Stimulated activated CD8-positive, alpha-beta memory T cell treated with anti-CD3 and anti-CD28 coated beads, Interleukin-12 subunit alpha, Interleukin-12 subunit beta, amount 100 ng/mL, for 1 hour (primary cell): ENCODE measurements around the gene GGCX.
"Not testable (repeated sequence)": the region's sequence is repeated elsewhere in the genome, so short reads cannot be mapped to it uniquely, and the experiment has no call there.

ENCODE experiments used
- DNase-seq: peaks from one replicate; pipeline ENCODE4 v3.0.0-alpha.2; 2020; ENCODE audit warnings: low read depth

The GGCX gene

DNA sequence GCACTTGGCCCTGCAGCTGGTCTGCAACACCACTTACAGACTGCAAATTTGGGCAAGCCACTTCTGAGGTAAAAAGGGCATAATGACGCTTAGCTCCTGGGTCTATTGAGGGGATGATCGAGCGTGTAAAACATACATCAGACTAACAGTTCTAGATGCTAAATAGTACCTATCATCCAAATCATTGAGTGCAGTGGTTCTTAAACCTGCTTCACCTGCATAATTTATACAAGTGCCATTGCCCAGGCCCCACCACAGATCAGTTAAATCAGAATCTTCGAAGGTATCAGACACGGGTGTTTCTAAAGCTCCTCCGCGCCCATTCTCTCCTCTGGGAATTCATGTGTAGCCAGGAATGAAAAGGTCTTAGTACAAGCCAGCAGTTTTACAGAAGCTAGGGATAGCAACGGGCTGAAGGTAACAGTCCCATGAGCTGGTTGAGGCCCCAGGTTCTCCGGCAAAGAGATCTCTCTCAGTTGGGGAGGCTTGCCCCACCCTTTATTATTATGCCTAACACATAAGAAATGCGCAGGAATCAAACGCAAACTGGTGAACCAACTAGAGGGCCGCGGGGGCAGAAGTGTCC, 33.5 kb upstream of the GGCX start:
- no peak for DNase-seq

DNA sequence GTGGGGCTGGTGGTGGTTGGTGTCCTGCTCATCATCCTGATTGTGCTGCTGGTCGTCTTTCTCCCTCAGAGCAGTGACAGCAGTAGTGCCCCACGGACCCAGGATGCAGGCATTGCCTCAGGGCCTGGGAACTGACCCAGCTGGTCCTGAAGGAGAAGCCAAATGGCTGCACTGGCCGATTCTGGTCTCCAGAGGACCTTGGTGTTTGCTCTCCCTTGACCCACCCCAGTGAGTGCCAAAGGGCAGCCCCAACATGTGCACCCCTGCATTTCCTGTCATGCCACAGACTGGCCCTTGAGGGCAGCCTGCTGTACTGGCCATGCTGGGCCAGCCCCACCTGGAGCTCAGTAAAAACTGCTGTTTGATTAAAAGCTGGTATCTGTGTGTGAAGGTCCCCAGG, 31.7 kb upstream of the GGCX start:
- no peak for DNase-seq

DNA sequence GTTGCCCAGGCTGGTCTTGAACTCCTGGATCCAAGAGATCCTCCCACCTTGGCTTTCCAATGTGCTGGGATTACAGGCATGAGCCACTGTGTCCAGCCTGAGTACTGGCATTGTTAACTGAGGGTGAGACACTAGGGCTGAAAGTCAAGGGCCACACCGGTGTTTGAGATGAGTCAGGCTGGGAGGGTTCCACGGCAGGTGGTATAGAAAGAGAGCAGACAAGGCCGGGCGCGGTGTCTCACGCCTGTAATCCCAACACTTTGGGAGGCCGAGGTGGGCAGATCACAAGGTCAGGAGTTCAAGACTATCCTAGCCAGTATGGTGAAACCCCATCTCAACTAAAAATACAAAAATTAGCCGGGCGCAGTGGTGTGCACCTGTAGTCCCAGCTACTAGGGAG, 31.0 kb upstream of the GGCX start:
- DNase-seq: not testable (repeated sequence)

- DNase-seq: no peak
These were observed 30.3 kb upstream of the GGCX start for GRCh38 chr2:85591563-85591962.

GRCh38 chr2:85590950-85591349, 29.7 kb upstream of the GGCX start:
- no peak for DNase-seq

- no peak for DNase-seq
These were observed 28.9 kb upstream of the GGCX start for GRCh38 chr2:85589982-85590791.

- DNase-seq: no peak
These were observed 27.9 kb upstream of the GGCX start for GRCh38 chr2:85589181-85589580.

DNA sequence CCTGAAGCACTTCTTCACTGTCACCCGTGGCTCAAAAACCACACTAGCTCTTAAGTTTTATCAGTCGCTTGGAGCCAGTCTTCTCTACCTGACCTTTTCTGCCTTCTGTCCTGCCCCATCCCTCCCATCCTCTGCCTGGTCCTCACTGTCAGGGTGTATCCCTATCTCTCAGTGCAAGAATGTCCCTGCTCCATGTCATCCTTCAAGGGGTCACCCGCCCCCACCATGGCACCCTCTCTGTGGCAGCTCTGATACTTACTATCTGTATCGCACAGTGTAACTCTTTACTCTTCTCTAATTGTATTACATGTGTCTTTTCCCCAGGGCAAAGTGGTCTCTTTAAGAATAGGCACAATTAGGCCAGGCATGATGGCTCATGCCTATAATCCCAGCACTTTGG, 27.4 kb upstream of the GGCX start:
- no peak for DNase-seq

GRCh38 chr2:85588236-85588635, 26.9 kb upstream of the GGCX start:
- DNase-seq: no peak

GRCh38 chr2:85585781-85586105, 24.4 kb upstream of the GGCX start:
- DNase-seq: no peak

- DNase-seq: no peak
These were observed 23.8 kb upstream of the GGCX start for GRCh38 chr2:85584857-85585780.

- no peak for DNase-seq
These were observed 23.1 kb upstream of the GGCX start, which contains the start of gene VAMP5 for GRCh38 chr2:85584354-85584856. Gene VAMP5 (plus strand): TSS chr2:85584431. CDS start chr2:85584491, 60 bp downstream.

- DNase-seq: no peak
These were observed 22.5 kb upstream of the GGCX start for GRCh38 chr2:85583667-85584353.

GRCh38 chr2:85582492-85582891, 21.2 kb upstream of the GGCX start:
- DNase-seq: no peak

DNA sequence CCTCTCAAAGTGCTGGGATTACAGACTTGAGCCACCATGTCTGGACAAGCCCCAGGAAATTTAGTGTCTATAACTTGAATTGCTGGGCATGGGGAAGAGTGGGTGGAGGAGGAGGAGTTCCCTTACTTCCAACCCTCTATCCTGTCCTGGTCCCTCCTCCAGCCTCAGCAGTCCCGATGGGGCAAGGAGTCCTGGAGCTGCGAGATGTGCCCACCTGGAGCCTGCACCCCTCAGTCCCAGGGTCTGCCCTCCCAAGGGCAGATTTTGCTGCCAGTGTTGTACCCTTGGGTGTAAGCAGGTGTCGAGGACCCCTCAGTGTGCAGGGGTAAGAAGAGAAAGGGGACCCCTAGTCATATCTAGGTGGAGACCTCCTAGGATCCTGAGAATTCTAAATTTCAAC, 18.9 kb upstream of the GGCX start:
- no peak for DNase-seq

DNA sequence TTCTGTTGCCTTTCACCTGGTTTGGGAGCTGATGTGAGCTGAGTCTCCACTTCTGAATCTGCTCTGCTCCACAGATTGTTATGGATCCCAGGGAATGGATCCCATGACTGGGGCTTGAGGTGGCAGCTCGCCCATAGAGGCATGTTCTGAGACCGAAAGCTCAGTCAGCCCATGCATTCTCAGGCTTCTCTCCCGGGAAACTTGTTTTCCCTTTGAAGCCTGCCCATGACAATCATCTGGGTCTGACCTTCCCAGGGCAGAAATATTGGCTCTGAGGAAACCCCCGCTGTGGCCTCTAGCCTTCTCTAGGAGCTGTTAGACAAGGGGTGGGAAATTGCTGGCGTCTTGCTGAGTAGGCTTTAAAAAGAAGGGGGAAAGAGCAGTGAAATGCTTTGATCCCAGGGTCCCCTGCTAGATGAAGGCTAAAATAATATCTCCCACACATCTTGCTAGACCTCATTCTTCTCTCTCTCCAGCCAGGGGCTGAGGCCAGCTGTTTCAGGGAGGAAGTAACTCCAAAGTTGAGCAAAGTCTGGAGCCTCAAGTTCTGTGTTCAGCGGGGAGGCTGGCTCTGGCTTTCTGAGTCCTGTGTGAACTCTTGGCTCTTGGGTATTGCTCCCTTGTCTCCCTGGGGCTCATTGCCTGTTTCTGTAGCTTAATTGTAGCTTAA, 18.1 kb upstream of the GGCX start:
- no peak for DNase-seq

DNA sequence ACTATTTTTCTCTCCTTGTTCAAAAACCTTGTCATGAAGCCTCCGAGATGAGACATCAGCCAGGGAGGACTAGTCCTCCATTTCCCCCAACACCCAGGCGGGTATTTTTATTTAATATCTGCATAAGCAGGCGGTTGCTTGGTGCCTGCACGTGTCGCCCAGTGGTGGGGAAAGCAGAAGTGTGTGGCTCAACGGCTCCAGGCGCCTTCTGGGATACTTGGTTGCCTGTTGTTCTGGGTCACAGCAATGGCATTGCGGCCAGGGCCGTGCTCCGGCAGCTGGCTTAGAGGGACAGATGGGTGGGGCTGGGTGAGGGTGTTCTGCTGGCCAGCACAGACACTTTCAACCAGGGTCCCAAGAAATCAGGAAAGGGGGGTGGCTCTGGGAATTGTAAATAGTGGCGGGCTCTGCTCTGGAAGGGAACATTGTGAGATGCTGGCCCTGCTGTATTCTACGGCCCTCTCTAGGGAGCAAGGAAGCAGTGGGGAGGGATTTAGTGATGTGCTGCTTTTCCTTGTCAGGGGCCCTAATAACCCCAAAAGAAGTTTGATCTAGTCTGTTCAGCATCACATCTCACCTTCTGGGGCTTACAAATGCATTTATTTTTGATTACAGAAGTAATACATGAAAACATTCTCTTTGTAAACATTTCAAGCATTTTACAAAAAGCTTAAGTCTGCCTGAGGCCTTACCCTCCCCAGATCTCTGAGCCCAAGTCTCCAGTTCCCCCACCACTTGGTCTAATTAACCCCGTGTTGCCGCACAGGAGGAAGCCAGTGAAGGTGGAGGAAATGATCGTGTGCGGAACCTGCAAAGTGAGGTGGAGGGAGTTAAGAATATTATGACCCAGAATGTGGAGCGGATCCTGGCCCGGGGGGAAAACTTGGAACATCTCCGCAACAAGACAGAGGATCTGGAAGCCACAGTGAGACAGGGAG, 17.2 kb upstream of the GGCX start:
- no peak for DNase-seq

- peak; percentile 49 for DNase-seq
These were observed 16.3 kb upstream of the GGCX start, which contains the start of gene VAMP8 for GRCh38 chr2:85577386-85578242. Gene VAMP8 (plus strand): TSS chr2:85577586. CDS start chr2:85577647, 61 bp downstream.

DNA sequence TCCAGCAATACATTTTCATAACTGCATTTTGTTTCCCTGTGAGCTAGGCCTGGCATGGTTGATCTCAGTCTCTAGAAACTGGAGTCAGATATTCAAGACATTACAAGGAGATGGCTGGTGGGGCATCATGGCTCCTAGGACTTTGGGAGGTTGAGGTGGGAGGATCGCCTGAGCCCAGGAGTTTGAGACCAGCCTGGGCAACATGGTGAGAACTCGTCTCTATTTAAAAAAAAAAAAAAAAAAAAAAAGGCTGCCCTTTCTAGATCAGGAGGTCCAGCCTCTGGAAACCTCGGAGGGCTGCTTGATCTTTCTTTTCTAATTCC, 15.7 kb upstream of the GGCX start:
- DNase-seq: no peak
